Panc1 (cell line): ENCODE results near the gene ACP4. TPM values are rescaled to one million over a fixed set of nuclear protein-coding genes. Genes with fewer than 3 reads are reported as not detected.

Source experiments
- ATAC-seq: fragments of 200-7000 bp; cut with Tn5 transposase; 2 replicates; pipeline ENCODE4 v1.9.1; 2020; ENCODE audit warnings: mild to moderate bottlenecking, moderate library complexity
- Bru-seq: library from RNA; stranded (reverse); fragments of 400-500 nt; gene quantifications from one replicate; lab custom pipeline; 2021; lab: Mats Ljungman, UMichigan
- BruChase-seq, 2 experiments: library from RNA; stranded (reverse); fragments of 400-500 nt; gene quantifications; one replicate each; lab custom pipeline; 2021; lab: Mats Ljungman, UMichigan
- BruUV-seq: library from RNA; stranded (reverse); fragments of 400-500 nt; replicated peaks from 2 replicates; lab custom pipeline; 2021; lab: Mats Ljungman, UMichigan
- CTCF ChIA-PET: fragments of 300-600 bp; sonication (Branson Sonifier 250); formaldehyde crosslinking; loops from one replicate; lab custom pipeline; 2022; ENCODE audit warnings: antibody characterized with exemption; lab: Charles Lee
- POLR2A ChIA-PET: fragments of 300-600 bp; sonication (Branson Sonifier 250); formaldehyde crosslinking; loops from one replicate; lab custom pipeline; 2022; ENCODE audit warnings: antibody characterized with exemption; lab: Charles Lee
- DNase-seq: peaks from one replicate; pipeline ENCODE4 v3.0.0-alpha.2; 2010; ENCODE audit warnings: low read depth, low spot score
- H3K27ac ChIP-seq: 2 replicates; pipeline ENCODE4 v1.5.1; 2011; ENCODE audit warnings: mild to moderate bottlenecking, low read length, inconsistent platforms
- H3K27me3 ChIP-seq: fragments of 200-500 bp; sonication (Bioruptor generic); 2 replicates; pipeline ENCODE4 v1.6.0; 2014; ENCODE audit warnings: low read length, inconsistent platforms; ENCODE audit not compliant: control insufficient read depth, insufficient read depth
- H3K36me3 ChIP-seq: fragments of 200-500 bp; sonication (Bioruptor generic); 2 replicates; pipeline ENCODE4 v1.5.1; 2014; ENCODE audit warnings: inconsistent platforms, mild to moderate bottlenecking, low read length, moderate library complexity; ENCODE audit not compliant: control insufficient read depth, insufficient read depth
- H3K4me1 ChIP-seq: 2 replicates; pipeline ENCODE4 v1.5.1; 2011; ENCODE audit warnings: inconsistent platforms, mild to moderate bottlenecking, low read length, moderate library complexity; ENCODE audit not compliant: control insufficient read depth, insufficient read depth
- H3K4me3 ChIP-seq, 2 experiments: 2 replicates each; pipeline ENCODE4 v1.5.1; 2011 to 2012; ENCODE audit warnings: low read depth in 2 of 2, low read length in 2 of 2, mild to moderate bottlenecking in 2 of 2, inconsistent platforms in 1 of 2, moderate library complexity in 1 of 2
- H3K9me3 ChIP-seq: fragments of 200-500 bp; sonication (Bioruptor generic); 2 replicates; pipeline ENCODE4 v1.5.1; 2014; ENCODE audit warnings: low read depth, mild to moderate bottlenecking, inconsistent platforms, low read length, moderate library complexity; ENCODE audit not compliant: control insufficient read depth, insufficient read depth
- POLR2AphosphoS5 ChIP-seq: IDR thresholded peaks from 2 replicates; pipeline ENCODE4 v1.6.1; 2012; ENCODE audit warnings: mild to moderate bottlenecking, low read depth, low read length, moderate library complexity
- SIN3A ChIP-seq: IDR thresholded peaks from 2 replicates; pipeline ENCODE4 v1.6.1; 2012; ENCODE audit warnings: low read depth, mild to moderate bottlenecking, low read length, moderate library complexity, borderline replicate concordance; ENCODE audit not compliant: insufficient read depth
- TCF7L2 ChIP-seq: IDR thresholded peaks from 2 replicates; pipeline ENCODE4 v1.6.1; 2011; ENCODE audit warnings: mild to moderate bottlenecking, low read depth, low read length, inconsistent platforms
- in situ Hi-C: cut with HindIII; loops from 2 replicates; pipeline ENCODE4 v1.10.0; 2016; ENCODE audit warnings: low sequenced_read_pairs, low pct_unique_long_range_greater_than_20kb
- intact Hi-C: fragments of 100-400 bp; cut with micrococcal nuclease; formaldehyde crosslinking; loops from one replicate; pipeline ENCODE4 v1.10.0; 2022; ENCODE audit not compliant: unreplicated experiment
- long read RNA-seq: library from polyadenylated mRNA; unstranded; transcript quantifications from one replicate; pipeline ENCODE4 v2.0.0, GENCODE V29; 2021; ENCODE audit not compliant: unreplicated experiment
- polyA plus RNA-seq: library from polyadenylated mRNA; unstranded; fragments of >200 nt; gene quantifications from one replicate; pipeline ENCODE4 v1.2.1, GENCODE V29; 2012; ENCODE audit warnings: missing spikeins; ENCODE audit not compliant: insufficient read length
- total RNA-seq: library from RNA; stranded (reverse); gene quantifications from one replicate; pipeline ENCODE4 v1.2.1, GENCODE V29; 2021; ENCODE audit not compliant: unreplicated experiment
- TF ChIP-seq, protein P1 (sequence below): fragments of 450-650 bp; IDR thresholded peaks from 2 replicates; pipeline ENCODE4 v1.5.1; 2017; ENCODE audit warnings: mild to moderate bottlenecking
- TF ChIP-seq, protein P2 (sequence below), 2 experiments: IDR thresholded peaks; 2 replicates each; pipeline ENCODE4 v1.6.1; 2011 to 2012; ENCODE audit warnings: low read depth in 2 of 2, control low read depth in 1 of 2, low read length in 1 of 2, mild to moderate bottlenecking in 1 of 2, moderate library complexity in 1 of 2; ENCODE audit not compliant: insufficient read depth in 1 of 2

The ACP4 gene, protein sequence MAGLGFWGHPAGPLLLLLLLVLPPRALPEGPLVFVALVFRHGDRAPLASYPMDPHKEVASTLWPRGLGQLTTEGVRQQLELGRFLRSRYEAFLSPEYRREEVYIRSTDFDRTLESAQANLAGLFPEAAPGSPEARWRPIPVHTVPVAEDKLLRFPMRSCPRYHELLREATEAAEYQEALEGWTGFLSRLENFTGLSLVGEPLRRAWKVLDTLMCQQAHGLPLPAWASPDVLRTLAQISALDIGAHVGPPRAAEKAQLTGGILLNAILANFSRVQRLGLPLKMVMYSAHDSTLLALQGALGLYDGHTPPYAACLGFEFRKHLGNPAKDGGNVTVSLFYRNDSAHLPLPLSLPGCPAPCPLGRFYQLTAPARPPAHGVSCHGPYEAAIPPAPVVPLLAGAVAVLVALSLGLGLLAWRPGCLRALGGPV
- not detected for total RNA-seq
- polyA plus RNA-seq, result 0.16 TPM
- Bru-seq, nascent RNA, result not detected
- not detected for BruChase-seq, experiment 1, labeled RNA remaining after a 2-hour chase
- BruChase-seq, experiment 2, labeled RNA remaining after a 6-hour chase, result percentile 13 among the genes with signal in this experiment
- long read RNA-seq, result 0 reads

DNA sequence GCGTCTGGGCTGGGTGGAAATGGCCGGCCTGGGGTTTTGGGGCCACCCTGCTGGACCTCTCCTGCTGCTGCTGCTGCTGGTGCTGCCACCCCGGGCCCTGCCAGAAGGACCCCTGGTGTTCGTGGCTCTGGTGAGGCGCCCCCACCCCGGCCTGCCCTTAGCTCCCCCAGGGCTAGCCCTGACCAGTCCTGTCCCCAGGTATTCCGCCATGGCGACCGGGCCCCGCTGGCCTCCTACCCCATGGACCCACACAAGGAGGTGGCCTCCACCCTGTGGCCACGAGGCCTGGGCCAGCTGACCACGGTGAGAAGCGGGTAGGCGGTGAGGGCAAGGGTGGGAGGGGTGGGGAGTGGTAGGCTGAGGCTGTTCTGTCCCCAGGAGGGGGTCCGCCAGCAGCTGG, at the start of gene ACP4:
Gene ACP4 (plus strand): TSS at position 20 of the 400 bp plus-strand sequence. CDS start 0 bp downstream, at position 20.
- in situ Hi-C loops, result no loop called here

DNA sequence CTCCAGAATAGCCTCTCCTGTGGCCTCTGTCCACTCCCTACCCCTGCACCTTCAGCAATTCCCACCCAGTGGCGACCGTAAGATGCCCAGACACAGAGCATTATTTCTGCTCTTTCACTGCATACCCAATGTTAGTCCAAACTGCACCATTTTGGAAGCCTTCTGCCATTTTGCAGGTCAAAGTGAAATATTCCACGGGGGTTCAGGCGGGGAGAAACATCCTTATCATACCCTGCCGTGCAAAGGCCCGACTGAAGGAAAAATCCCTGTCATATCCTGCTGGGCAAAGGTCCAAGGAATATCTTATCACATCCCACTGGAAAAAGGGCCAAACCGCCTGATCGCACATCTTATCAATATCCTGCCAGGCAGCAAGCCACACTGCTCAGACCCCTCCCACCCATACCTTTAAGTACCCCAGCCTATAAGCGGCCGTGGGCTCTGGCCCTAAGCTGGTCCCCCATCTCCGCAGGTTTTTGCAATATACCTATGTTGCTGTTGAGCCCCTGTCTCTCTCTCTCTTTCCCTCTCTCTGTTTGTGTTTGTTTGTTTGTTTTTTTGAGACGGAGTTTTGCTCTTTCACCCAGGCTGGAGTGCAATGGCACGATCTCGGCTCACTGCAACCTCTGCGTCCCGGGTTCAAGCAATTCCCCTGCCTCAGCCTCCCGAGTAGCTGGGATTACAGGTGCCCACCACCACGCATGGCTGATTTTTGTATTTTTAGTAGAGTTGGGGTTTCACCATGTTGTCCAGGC, 48.9 kb upstream of the ACP4 start:
- POLR2A ChIA-PET, result no interaction called here
- CTCF ChIA-PET, result no interaction called here

More for the DNA sequence above, at the start of gene ACP4:
- POLR2A ChIA-PET, result no interaction called here
- no peak for DNase-seq
- Histone ChIP-seq H3K4me3 (no peak within 1 kb of the TSS), H3K27me3 (no peaks in the 10 kb centered on the region), H3K27ac (no peak within 1 kb of the TSS), H3K36me3 (no peaks in the 10 kb centered on the region), H3K9me3 (no peaks in the 10 kb centered on the region), H3K4me1 (no peaks in the 10 kb centered on the region)
- intact Hi-C loops, result no loop called here
- ATAC-seq, result no peak
- no TSS peak for BruUV-seq
- TF ChIP-seq POLR2AphosphoS5 (no peak), TCF7L2 (no peak), SIN3A (no peak)
- TF ChIP-seq, protein P1, sequence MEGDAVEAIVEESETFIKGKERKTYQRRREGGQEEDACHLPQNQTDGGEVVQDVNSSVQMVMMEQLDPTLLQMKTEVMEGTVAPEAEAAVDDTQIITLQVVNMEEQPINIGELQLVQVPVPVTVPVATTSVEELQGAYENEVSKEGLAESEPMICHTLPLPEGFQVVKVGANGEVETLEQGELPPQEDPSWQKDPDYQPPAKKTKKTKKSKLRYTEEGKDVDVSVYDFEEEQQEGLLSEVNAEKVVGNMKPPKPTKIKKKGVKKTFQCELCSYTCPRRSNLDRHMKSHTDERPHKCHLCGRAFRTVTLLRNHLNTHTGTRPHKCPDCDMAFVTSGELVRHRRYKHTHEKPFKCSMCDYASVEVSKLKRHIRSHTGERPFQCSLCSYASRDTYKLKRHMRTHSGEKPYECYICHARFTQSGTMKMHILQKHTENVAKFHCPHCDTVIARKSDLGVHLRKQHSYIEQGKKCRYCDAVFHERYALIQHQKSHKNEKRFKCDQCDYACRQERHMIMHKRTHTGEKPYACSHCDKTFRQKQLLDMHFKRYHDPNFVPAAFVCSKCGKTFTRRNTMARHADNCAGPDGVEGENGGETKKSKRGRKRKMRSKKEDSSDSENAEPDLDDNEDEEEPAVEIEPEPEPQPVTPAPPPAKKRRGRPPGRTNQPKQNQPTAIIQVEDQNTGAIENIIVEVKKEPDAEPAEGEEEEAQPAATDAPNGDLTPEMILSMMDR, result no peak
- TF ChIP-seq, protein P2, sequence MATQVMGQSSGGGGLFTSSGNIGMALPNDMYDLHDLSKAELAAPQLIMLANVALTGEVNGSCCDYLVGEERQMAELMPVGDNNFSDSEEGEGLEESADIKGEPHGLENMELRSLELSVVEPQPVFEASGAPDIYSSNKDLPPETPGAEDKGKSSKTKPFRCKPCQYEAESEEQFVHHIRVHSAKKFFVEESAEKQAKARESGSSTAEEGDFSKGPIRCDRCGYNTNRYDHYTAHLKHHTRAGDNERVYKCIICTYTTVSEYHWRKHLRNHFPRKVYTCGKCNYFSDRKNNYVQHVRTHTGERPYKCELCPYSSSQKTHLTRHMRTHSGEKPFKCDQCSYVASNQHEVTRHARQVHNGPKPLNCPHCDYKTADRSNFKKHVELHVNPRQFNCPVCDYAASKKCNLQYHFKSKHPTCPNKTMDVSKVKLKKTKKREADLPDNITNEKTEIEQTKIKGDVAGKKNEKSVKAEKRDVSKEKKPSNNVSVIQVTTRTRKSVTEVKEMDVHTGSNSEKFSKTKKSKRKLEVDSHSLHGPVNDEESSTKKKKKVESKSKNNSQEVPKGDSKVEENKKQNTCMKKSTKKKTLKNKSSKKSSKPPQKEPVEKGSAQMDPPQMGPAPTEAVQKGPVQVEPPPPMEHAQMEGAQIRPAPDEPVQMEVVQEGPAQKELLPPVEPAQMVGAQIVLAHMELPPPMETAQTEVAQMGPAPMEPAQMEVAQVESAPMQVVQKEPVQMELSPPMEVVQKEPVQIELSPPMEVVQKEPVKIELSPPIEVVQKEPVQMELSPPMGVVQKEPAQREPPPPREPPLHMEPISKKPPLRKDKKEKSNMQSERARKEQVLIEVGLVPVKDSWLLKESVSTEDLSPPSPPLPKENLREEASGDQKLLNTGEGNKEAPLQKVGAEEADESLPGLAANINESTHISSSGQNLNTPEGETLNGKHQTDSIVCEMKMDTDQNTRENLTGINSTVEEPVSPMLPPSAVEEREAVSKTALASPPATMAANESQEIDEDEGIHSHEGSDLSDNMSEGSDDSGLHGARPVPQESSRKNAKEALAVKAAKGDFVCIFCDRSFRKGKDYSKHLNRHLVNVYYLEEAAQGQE (IDR thresholded peaks at IDR 0.05; ENCODE audit: insufficient read depth in 1 of 2, low read depth in 2 of 2, low read length in 1 of 2), result no peak
- CTCF ChIA-PET, result no interaction called here

More for the DNA sequence above, 48.9 kb upstream of the ACP4 start:
- Histone ChIP-seq H3K9me3 (no peaks in the 10 kb centered on the region), H3K4me3 (no peak overlapping the region), H3K27me3 (peaks cover 2% of the 10 kb centered on the region; the same call in 1 of the 2 replicates), H3K27ac (no peak overlapping the region), H3K4me1 (no peaks in the 10 kb centered on the region), H3K36me3 (no peaks in the 10 kb centered on the region)
- DNase-seq, result no peak
- no peak for ATAC-seq
- no TSS peak for BruUV-seq
- intact Hi-C loops, result no loop called here
- TF ChIP-seq, protein P2 (IDR thresholded peaks at IDR 0.05; ENCODE audit: insufficient read depth in 1 of 2, low read depth in 2 of 2, low read length in 1 of 2), result no peak
- TF ChIP-seq, protein P1, result no peak
- no peak for TF ChIP-seq POLR2AphosphoS5
- TF ChIP-seq TCF7L2, result no peak
- TF ChIP-seq SIN3A, result no peak
- in situ Hi-C loops, result no loop called here
